GM12865 (cell line): ENCODE data around the gene CLEC3A.
"Not testable (repeated sequence)": the region's sequence is repeated elsewhere in the genome, so short reads cannot be mapped to it uniquely, and the experiment has no call there.

Experiments used
- DNase-seq: peaks from one replicate; pipeline ENCODE4 v3.0.0; 2010; ENCODE audit warnings: low read depth
- H3K4me3 ChIP-seq: 2 replicates; pipeline ENCODE4 v1.5.1; 2011; ENCODE audit warnings: mild to moderate bottlenecking, low read depth, low read length, control low read depth
- CTCF ChIP-seq: IDR thresholded peaks from 2 replicates; pipeline ENCODE4 v1.5.1; 2011; ENCODE audit warnings: low read length, control low read depth, low read depth, inconsistent platforms; ENCODE audit not compliant: insufficient read depth; ENCODE audit errors: missing control alignments

The CLEC3A gene

GRCh38 chr16:78050734-78051400 is 28.5 kb downstream of the CLEC3A start:
- TF ChIP-seq CTCF: no peak
- DNase-seq: no peak
- no peak overlapping the region for H3K4me3 ChIP-seq

GRCh38 chr16:78057803-78058564 is 35.6 kb downstream of the CLEC3A start:
- TF ChIP-seq CTCF: no peak
- DNase-seq: no peak
- no peak overlapping the region for H3K4me3 ChIP-seq

GRCh38 chr16:78059806-78060205 is 37.5 kb downstream of the CLEC3A start:
- not testable (repeated sequence) for H3K4me3 ChIP-seq, DNase-seq

DNA sequence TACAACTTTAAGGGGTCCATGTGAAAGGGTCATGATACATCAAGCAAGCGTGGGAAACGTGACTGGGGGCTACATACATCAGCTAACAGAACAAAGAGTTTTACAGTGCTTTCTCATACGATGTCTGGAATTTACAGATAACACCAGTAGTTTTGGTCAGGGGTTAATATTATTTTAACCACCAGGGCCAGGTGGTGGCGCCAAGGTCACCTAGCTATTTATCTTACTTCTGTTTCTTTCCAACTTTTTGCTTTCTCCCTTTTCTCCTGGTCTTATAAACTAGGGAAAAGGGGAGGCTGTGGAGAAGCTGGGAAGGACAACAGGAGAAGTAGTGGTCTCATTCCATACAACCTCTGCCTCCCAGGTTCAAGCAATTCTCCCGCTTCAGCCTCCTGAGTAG is 37.9 kb downstream of the CLEC3A start:
- TF ChIP-seq CTCF: no peak
- no peak for DNase-seq
- H3K4me3 ChIP-seq: no peak overlapping the region

DNA sequence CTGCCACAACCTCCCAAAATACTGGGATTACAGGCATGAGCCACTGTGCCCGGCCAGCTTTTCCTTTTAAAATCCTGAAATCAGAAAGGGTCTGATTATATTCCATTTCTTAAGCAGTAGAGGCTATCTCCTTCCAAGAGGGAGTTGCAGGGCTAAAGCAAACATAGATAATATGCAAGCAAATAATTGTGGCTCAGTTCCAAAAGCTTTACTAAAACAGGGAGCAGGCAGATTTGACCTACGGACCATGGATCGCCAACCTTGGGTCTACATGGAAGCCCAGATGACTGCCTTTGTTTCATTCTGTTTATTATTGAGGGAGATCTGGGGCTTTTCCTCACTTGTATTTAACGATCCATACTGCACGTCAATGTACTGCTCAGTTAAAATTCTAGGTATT is 38.5 kb downstream of the CLEC3A start:
- no peak for TF ChIP-seq CTCF
- no peak for DNase-seq
- H3K4me3 ChIP-seq: no peak overlapping the region

DNA sequence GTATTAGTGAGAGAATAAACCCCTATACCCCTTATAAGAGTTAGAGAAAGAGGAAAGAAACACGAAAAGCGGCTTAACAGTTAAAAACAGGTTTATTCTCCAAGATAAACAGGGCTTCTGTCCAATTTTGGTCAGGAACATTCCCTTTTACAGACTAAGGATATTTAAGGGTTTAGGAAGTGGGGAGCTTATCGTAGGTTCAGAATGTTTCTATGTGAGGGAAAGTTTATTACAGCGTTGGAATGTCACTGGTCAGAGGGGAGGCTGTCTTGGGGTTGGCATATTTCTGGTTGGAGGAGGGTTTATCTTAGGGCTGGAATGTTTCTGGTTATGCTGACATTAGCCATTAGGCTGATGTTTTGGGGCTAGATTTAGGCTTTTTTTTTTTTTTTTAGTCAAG is 43.0 kb downstream of the CLEC3A start:
- no peak overlapping the region for H3K4me3 ChIP-seq
- DNase-seq: no peak
- TF ChIP-seq CTCF: no peak

DNA sequence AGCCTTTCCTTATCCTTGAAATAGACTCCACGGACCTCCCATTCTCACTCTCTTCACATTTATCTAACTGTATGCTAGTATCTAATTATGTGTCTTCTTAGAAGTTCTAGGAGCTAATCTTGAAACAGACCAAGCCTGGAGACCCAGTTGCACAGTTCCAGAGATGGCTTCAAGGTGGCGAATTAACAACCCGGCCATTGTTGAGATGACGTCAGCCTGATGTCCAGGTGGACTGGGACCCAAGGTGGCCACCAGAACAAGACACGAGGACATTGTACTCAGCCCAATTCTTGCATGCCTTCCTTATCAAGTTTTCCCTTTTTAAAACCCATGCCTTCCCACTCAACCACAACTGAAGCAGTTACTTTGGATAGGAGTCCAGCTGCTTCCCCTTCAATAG is 47.6 kb downstream of the CLEC3A start:
- no peak overlapping the region for H3K4me3 ChIP-seq
- no peak for DNase-seq
- no peak for TF ChIP-seq CTCF
